Superior temporal gyrus (tissue), 1 donor: ENCODE data around the gene TBC1D1.
"Not testable (repeated sequence)": the region's sequence is repeated elsewhere in the genome, so short reads cannot be mapped to it uniquely, and the experiment has no call there.

Experiments
- DNase-seq: peaks from one replicate; pipeline ENCODE4 v3.0.0-alpha.2; 2016; ENCODE audit errors: extremely low spot score

Gene TBC1D1

GRCh38 chr4:38015886-38016515 lies 125.1 kb downstream of the TBC1D1 start:
- DNase-seq = no peak

- no peak for DNase-seq
Measured at GRCh38 chr4:38016698-38017097, 125.8 kb downstream of the TBC1D1 start.

GRCh38 chr4:38017609-38018008 lies 126.7 kb downstream of the TBC1D1 start:
- no peak for DNase-seq

GRCh38 chr4:38020386-38020785 lies 129.5 kb downstream of the TBC1D1 start:
- DNase-seq = no peak

- not testable (repeated sequence) for DNase-seq
Measured at GRCh38 chr4:38020961-38021360, 130.1 kb downstream of the TBC1D1 start.

- DNase-seq = no peak
Measured at GRCh38 chr4:38021751-38022150, 130.9 kb downstream of the TBC1D1 start.

- no peak for DNase-seq
Measured at GRCh38 chr4:38023347-38024205, 132.7 kb downstream of the TBC1D1 start.

- DNase-seq = no peak
Measured at GRCh38 chr4:38024206-38024509, 133.3 kb downstream of the TBC1D1 start.

- DNase-seq = no peak
Measured at GRCh38 chr4:38025665-38026064, 134.8 kb downstream of the TBC1D1 start.

- no peak for DNase-seq
Measured at GRCh38 chr4:38026158-38026740, 135.4 kb downstream of the TBC1D1 start.

GRCh38 chr4:38030023-38030422 lies 139.1 kb downstream of the TBC1D1 start:
- no peak for DNase-seq

- DNase-seq = peak; percentile 81
Measured at GRCh38 chr4:38034986-38035882, 144.3 kb downstream of the TBC1D1 start.

- DNase-seq = no peak
Measured at GRCh38 chr4:38036548-38036947, 145.7 kb downstream of the TBC1D1 start.

GRCh38 chr4:38037612-38038011 lies 146.7 kb downstream of the TBC1D1 start:
- DNase-seq = no peak

- DNase-seq = no peak
Measured at GRCh38 chr4:38040619-38041018, 149.7 kb downstream of the TBC1D1 start.

- no peak for DNase-seq
Measured at GRCh38 chr4:38044060-38044459, 153.2 kb downstream of the TBC1D1 start.

- DNase-seq = no peak
Measured at GRCh38 chr4:38045289-38045988, 154.6 kb downstream of the TBC1D1 start.

- no peak for DNase-seq
Measured at GRCh38 chr4:38046727-38047489, 156.0 kb downstream of the TBC1D1 start.

- DNase-seq = no peak
Measured at GRCh38 chr4:38049545-38050170, 158.8 kb downstream of the TBC1D1 start.
